ENCODE measurements around the gene MAP3K7.

- TF ChIP-seq CTCF (IDR thresholded peaks at IDR 0.05) (no peak), POLR2AphosphoS5 (IDR thresholded peaks at IDR 0.05) (no peak)
Observed at GRCh38 chr6:90598192-90598951, 11.5 kb upstream of the MAP3K7 start.

All from stomach (tissue), 4 donors.